HFF-Myc (cell line): ENCODE measurements around the gene ULK4.
"Not testable (repeated sequence)": the region's sequence is repeated elsewhere in the genome, so short reads cannot be mapped to it uniquely, and the experiment has no call there.

ENCODE experiments used
- DNase-seq: peaks from one replicate; pipeline ENCODE4 v3.0.0-alpha.2; 2011; ENCODE audit warnings: low read depth; ENCODE audit errors: extremely low read depth
- H3K4me3 ChIP-seq: replicated peaks from 2 replicates; pipeline ENCODE4 v1.5.1; 2011; ENCODE audit warnings: low read depth, mild to moderate bottlenecking, control low read depth, low read length
- CTCF ChIP-seq: IDR thresholded peaks from 2 replicates; pipeline ENCODE4 v1.5.1; 2012; ENCODE audit warnings: mild to moderate bottlenecking, low read depth, low read length, control low read depth; ENCODE audit errors: missing control alignments

The ULK4 gene

GRCh38 chr3:41698898-41699297 is 263.0 kb downstream of the ULK4 start:
- no peak for DNase-seq

DNA sequence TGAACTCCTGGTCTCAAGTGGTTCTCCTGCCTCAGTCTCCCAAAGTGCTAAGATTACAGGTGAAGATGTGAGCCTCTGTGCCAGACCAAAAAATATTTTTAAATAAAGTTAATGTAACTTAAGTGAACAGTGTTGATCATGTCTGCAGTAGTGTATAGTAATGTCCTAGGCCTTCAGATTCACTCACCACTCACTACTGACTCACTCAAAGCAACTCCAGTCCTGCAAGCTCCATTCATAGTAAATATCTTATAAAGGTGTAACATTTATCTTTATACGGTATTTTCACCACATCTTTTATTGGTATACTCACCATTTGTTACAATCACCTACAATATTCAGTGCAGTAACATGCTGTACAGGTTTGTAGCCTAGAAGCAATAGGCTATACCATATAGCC is 264.2 kb downstream of the ULK4 start:
- no peak for TF ChIP-seq CTCF
- no peak overlapping the region for H3K4me3 ChIP-seq
- no peak for DNase-seq

More at GRCh38 chr3:41698898-41699297, 263.0 kb downstream of the ULK4 start:
- H3K4me3 ChIP-seq, result no peak overlapping the region
- TF ChIP-seq CTCF, result no peak

DNA sequence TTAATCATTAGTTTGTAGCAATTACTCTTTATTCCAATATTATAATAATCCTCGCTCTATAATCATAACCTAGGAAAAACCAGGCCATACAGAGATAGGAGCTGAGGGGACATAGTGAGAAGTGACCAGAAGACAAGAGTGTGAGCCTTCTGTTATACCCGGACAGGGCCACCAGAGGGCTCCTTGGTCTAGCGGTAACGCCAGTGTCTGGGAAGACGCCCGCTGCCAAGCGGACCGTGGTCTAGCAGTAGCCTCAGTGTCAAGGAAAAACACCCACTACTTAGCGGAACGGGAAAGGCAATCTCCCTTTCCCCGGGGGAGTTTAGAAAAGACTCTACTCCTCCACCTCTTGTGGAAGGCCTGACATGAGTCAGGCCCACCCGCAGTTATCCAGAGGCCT is 266.1 kb downstream of the ULK4 start:
- not testable (repeated sequence) for H3K4me3 ChIP-seq, DNase-seq
- peak; percentile 50 for TF ChIP-seq CTCF

DNA sequence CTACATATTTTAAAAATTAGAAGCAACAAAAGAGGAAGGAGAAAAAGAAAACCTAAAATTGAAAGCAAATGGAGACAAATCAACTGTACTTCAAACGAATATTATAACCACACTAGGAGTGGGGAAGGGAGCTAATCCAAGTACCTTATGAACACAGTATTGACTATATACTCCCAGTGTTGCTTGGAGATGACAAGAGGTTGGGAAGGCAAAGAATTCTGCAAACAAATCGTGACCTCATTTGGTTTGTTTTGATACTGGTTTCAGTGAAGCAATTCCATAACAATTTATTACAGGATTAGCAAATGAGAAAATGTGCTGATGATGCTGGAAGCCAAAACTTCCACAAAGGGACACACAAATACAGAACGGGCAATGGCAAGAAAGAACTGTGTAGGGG is 268.1 kb downstream of the ULK4 start:
- no peak for TF ChIP-seq CTCF
- no peak overlapping the region for H3K4me3 ChIP-seq
- DNase-seq, result no peak

DNA sequence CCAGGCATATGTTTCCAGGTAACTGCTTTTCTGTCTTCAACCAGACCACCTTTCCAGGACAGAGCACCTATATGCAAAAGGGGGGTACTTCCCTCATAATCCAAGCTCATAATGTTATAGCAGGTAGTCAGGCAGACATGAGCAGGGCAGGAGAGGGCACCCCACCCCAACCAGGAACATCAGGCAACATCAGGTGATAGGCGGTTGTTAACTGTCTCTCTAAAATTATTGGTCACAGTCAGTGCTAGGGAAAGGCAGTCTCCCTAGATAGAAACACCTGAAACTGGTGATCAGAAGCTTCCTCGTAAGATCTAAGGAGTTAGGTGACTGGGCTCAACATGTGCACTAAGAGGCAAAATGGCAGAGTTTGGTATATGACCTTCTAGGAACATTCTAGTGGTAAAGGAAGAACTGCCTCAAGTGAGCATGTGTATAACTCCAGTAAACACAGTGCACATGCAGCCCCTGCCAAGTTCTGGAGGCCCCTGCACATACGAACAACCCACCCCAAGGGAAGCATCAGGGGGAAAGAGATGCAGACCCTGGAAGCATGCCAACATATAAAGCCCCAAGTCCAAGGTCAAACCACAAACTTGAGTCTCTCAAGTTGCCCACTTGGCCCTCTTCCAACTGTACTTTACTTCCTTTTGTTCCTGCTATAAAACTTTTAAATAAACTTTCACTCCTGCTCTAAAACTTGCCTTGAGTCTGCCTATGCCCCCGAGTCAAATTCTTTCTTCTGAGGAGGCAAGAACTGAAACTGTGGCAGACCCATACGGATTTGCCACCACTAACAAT is 270.9 kb downstream of the ULK4 start:
- H3K4me3 ChIP-seq, result no peak overlapping the region
- no peak for DNase-seq
- TF ChIP-seq CTCF, result no peak

GRCh38 chr3:41688595-41689380 is 273.1 kb downstream of the ULK4 start:
- no peak overlapping the region for H3K4me3 ChIP-seq
- no peak for TF ChIP-seq CTCF
- DNase-seq, result no peak
